Epithelial cell of proximal tubule (primary cell): ENCODE measurements around the gene DMD. TPM values are rescaled to one million over a fixed set of nuclear protein-coding genes. Genes with fewer than 3 reads are reported as not detected.

ENCODE experiments used
- DNase-seq: peaks from one replicate; pipeline ENCODE4 v3.0.0-alpha.2; 2011; ENCODE audit warnings: low read depth
- H3K4me3 ChIP-seq: 2 replicates; pipeline ENCODE4 v1.5.1; 2011; ENCODE audit warnings: low read depth, mild to moderate bottlenecking, low read length
- total RNA-seq: library from RNA; depleted of rRNA; stranded (reverse); fragments of >200 nt; gene quantifications from 2 replicates; pipeline ENCODE4 v1.2.3, GENCODE V29; 2015
- TF ChIP-seq, protein P1 (sequence below): conservative IDR thresholded peaks from 2 replicates; pipeline ENCODE4 v1.5.1; 2012; ENCODE audit warnings: low read depth, mild to moderate bottlenecking, low read length

DMD gene
- total RNA-seq, 1 donor from 2014 or later: 1.3 TPM

GRCh38 chrX:31165241-31166035, 2045.9 kb downstream of the DMD start:
- no peak overlapping the region for H3K4me3 ChIP-seq
- DNase-seq: no peak
- TF ChIP-seq, protein P1, sequence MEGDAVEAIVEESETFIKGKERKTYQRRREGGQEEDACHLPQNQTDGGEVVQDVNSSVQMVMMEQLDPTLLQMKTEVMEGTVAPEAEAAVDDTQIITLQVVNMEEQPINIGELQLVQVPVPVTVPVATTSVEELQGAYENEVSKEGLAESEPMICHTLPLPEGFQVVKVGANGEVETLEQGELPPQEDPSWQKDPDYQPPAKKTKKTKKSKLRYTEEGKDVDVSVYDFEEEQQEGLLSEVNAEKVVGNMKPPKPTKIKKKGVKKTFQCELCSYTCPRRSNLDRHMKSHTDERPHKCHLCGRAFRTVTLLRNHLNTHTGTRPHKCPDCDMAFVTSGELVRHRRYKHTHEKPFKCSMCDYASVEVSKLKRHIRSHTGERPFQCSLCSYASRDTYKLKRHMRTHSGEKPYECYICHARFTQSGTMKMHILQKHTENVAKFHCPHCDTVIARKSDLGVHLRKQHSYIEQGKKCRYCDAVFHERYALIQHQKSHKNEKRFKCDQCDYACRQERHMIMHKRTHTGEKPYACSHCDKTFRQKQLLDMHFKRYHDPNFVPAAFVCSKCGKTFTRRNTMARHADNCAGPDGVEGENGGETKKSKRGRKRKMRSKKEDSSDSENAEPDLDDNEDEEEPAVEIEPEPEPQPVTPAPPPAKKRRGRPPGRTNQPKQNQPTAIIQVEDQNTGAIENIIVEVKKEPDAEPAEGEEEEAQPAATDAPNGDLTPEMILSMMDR: no peak

- TF ChIP-seq, protein P1: no peak
- no peak for DNase-seq
- no peak overlapping the region for H3K4me3 ChIP-seq
These were observed 2056.4 kb downstream of the DMD start for GRCh38 chrX:31154946-31155345.

GRCh38 chrX:31153475-31154047, 2057.8 kb downstream of the DMD start:
- no peak for DNase-seq
- no peak overlapping the region for H3K4me3 ChIP-seq
- TF ChIP-seq, protein P1: no peak

DNA sequence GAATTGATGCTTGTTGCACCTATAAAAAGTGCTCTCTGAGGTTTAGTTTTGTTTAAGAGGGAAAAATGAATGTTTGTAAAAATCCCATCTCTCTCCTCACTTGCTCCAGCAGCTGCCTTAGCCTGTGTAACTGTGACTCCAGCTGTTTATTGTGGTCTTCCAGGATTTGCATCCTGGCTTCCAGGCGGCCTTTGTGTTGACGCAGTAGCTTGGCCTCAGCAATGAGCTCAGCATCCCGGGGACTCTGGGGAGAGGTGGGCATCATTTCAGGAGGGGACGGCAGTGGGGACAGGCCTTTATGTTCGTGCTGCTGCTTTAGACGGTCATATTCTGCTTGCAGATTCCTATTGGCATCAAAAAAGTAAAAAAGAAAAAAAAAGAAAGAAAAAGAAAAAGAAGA, 2064.2 kb downstream of the DMD start:
- TF ChIP-seq, protein P1: no peak
- H3K4me3 ChIP-seq: no peak overlapping the region
- no peak for DNase-seq

- H3K4me3 ChIP-seq: no peak overlapping the region
- DNase-seq: no peak
- TF ChIP-seq, protein P1: no peak
These were observed 2071.4 kb downstream of the DMD start for GRCh38 chrX:31139961-31140360.

- no peak for DNase-seq
- TF ChIP-seq, protein P1: no peak
- no peak overlapping the region for H3K4me3 ChIP-seq
These were observed 2073.2 kb downstream of the DMD start for GRCh38 chrX:31138124-31138523.
